ENCODE measurements around the gene MYL2.

The MYL2 gene

DNA sequence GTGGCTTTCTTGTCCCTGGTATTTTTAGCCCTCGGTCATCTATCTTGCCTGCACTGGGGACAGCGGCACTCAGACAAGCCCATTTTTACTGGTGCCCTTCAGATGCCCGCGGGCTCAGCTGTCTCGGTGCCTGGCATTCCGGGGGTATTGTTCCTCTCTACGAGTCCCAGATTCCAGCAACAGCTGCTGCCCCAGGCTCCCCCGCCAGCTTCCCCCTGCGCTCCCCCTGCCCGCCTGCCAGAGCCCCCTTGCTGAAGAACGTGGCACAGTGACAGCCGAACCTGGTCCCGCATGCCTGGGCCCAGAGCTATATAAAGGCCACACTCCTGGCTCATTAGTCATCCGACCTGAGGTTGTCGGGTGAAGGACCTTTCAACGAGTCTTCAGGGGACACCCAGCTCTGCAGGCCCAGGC, 10.9 kb upstream of the MYL2 start:
- Histone ChIP-seq H3K36me3 (ENCODE audit: control insufficient read depth in 5 of 5, insufficient read depth in 5 of 5, low read length in 5 of 5) (no peaks in the 10 kb centered on the region), H3K9ac (ENCODE audit: low read length in 5 of 5) (no peak overlapping the region), H3K27ac (ENCODE audit: low read depth, low read length) (no peak overlapping the region), H3K9me3 (ENCODE audit: control insufficient read depth in 5 of 5, low read length in 5 of 5) (no peaks in the 10 kb centered on the region), H3K4me3 (ENCODE audit: low read depth in 1 of 5, low read length in 5 of 5) (no peak overlapping the region), H3K4me1 (ENCODE audit: control insufficient read depth in 5 of 5, insufficient read depth in 5 of 5, low read length in 5 of 5) (peaks cover 0 to 2% (median 0%) of the 10 kb centered on the region in 5 donors), H3K27me3 (ENCODE audit: control insufficient read depth in 5 of 5, insufficient read depth in 4 of 5, low read length in 5 of 5) (peaks cover 9 to 19% (median 13%) of the 10 kb centered on the region in 5 donors)

DNA sequence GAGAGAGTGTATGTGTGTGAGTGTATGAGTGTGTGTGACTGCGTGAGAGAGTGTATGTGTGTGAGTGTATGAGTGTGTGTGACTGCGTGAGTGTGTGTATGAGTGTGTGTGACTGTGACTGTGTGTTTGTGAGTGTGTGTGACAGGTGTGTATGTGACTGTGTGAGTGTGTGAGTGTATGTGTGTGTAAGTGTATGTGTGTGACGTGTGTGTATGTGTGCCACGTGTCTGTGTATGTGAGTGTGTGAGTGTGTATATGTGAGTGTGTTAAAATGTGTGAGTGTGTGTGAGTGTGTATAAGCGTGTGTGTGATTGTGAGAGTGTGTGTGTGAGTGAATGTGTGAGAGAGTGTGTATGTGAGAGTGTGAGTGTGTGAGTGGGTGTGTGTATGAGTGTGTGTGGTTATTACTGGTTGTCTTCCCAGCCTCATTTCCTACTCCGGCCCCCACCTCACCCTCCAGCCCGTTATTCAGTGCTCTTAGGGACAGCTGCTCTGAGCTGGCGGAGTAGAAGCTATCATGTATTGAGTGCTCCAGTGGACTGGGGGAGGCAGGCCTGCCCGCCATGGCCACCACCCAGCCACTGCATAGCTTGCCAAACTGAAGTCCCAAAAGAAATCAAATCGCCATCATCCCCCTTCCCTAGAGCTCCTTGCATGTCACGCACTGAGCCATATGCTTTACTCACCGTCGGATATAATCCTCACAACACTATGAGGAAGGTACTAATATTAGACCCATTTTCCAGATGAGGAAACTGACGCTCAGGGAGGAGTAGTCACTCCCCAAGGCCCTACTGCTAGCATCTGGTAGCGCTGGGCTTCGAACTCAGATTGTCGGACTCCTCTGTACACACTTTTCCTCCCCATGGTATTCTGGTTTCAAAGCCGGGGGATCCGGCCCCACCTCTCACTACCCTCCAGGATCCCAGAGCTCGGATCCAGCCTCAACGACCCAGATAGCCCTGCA, 10.3 kb upstream of the MYL2 start:
- H3K27ac ChIP-seq (ENCODE audit: low read depth, low read length), result no peak overlapping the region
- no peak overlapping the region for H3K9ac ChIP-seq (ENCODE audit: low read length in 5 of 5)
- peaks cover 8 to 19% (median 12%) of the 10 kb centered on the region in 5 donors for H3K27me3 ChIP-seq (ENCODE audit: control insufficient read depth in 5 of 5, insufficient read depth in 4 of 5, low read length in 5 of 5)
- H3K9me3 ChIP-seq (ENCODE audit: control insufficient read depth in 5 of 5, low read length in 5 of 5), result no peaks in the 10 kb centered on the region
- no peak overlapping the region for H3K4me3 ChIP-seq (ENCODE audit: low read depth in 1 of 5, low read length in 5 of 5)
- H3K36me3 ChIP-seq (ENCODE audit: control insufficient read depth in 5 of 5, insufficient read depth in 5 of 5, low read length in 5 of 5), result no peaks in the 10 kb centered on the region
- peaks cover 0 to 2% (median 0%) of the 10 kb centered on the region in 5 donors for H3K4me1 ChIP-seq (ENCODE audit: control insufficient read depth in 5 of 5, insufficient read depth in 5 of 5, low read length in 5 of 5)

DNA sequence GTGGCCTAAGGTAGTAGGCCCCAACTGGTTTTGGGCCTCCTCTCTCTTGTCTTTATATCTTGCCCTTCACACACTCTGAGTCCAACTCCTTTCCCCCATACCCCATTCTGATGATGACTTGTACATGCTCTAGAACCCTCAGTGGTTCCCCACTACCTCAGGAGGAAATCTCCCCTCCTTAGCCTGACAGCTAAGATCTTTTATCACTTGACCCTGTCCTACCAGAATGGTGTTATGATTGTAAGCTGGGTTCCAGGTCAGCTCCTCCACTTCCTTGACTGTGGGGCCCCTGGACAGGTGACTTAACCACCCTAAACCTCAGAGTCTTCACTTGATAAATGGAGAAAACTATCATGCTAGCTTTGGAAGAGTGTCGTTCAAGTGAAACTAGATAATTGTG, 9.4 kb upstream of the MYL2 start:
- H3K9me3 ChIP-seq (ENCODE audit: control insufficient read depth in 5 of 5, low read length in 5 of 5), result no peaks in the 10 kb centered on the region
- H3K36me3 ChIP-seq (ENCODE audit: control insufficient read depth in 5 of 5, insufficient read depth in 5 of 5, low read length in 5 of 5), result no peaks in the 10 kb centered on the region
- no peak overlapping the region for H3K4me3 ChIP-seq (ENCODE audit: low read depth in 1 of 5, low read length in 5 of 5)
- no peak overlapping the region for H3K27ac ChIP-seq (ENCODE audit: low read depth, low read length)
- H3K9ac ChIP-seq (ENCODE audit: low read length in 5 of 5), result no peak overlapping the region
- H3K4me1 ChIP-seq (ENCODE audit: control insufficient read depth in 5 of 5, insufficient read depth in 5 of 5, low read length in 5 of 5), result peaks cover 0 to 2% (median 0%) of the 10 kb centered on the region in 5 donors
- H3K27me3 ChIP-seq (ENCODE audit: control insufficient read depth in 5 of 5, insufficient read depth in 4 of 5, low read length in 5 of 5), result peaks cover 6 to 19% (median 10%) of the 10 kb centered on the region in 5 donors

DNA sequence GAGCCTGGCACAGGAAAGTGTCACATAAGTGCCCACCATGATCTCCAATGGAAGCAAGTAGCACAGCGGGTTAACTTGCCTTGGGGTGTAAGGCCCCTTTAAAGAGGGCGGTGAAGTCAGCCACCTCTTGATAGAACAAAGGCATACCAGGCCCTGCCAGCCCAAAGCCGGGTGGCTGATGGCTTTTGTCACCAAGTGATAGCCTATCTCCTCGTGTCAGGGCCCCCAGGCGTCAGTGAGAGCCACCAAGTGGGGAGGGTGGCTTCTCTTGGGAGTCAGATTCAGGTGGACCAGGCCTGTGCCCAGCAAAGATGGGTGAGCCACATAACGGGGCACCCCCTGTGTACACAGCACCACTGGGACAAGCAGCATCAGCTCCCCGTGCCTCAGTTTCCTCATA, 8.3 kb upstream of the MYL2 start:
- H3K27ac ChIP-seq (ENCODE audit: low read depth, low read length), result no peak overlapping the region

DNA sequence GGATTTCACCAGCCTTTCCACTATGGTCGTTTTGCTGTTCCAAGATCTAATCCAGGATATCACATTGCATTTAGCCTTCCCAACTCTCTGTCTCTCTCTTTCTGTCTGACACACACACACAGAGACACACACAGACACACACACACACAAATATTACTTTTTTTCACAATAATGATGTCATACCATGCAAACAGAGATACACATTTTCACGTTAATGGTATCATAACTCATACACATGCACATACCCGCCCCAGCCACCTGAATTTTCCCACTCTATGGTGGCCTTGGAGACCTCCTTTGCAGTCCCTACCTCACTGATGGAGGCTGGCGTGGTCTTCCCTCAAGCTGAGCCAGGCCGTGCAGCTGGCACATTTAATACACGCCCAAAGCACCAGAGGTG, 7.2 kb upstream of the MYL2 start:
- H3K36me3 ChIP-seq (ENCODE audit: control insufficient read depth in 5 of 5, insufficient read depth in 5 of 5, low read length in 5 of 5), result no peaks in the 10 kb centered on the region
- no peak overlapping the region for H3K4me3 ChIP-seq (ENCODE audit: low read depth in 1 of 5, low read length in 5 of 5)
- no peak overlapping the region for H3K27ac ChIP-seq (ENCODE audit: low read depth, low read length)
- peaks cover 6 to 17% (median 9%) of the 10 kb centered on the region in 5 donors for H3K27me3 ChIP-seq (ENCODE audit: control insufficient read depth in 5 of 5, insufficient read depth in 4 of 5, low read length in 5 of 5)
- H3K4me1 ChIP-seq (ENCODE audit: control insufficient read depth in 5 of 5, insufficient read depth in 5 of 5, low read length in 5 of 5), result peaks cover 0 to 2% (median 0%) of the 10 kb centered on the region in 5 donors
- H3K9ac ChIP-seq (ENCODE audit: low read length in 5 of 5), result no peak overlapping the region
- no peaks in the 10 kb centered on the region for H3K9me3 ChIP-seq (ENCODE audit: control insufficient read depth in 5 of 5, low read length in 5 of 5)

More for the DNA sequence above, 8.3 kb upstream of the MYL2 start:
- H3K4me1 ChIP-seq (ENCODE audit: control insufficient read depth in 5 of 5, insufficient read depth in 5 of 5, low read length in 5 of 5), result peaks cover 0 to 2% (median 0%) of the 10 kb centered on the region in 5 donors
- H3K36me3 ChIP-seq (ENCODE audit: control insufficient read depth in 5 of 5, insufficient read depth in 5 of 5, low read length in 5 of 5), result no peaks in the 10 kb centered on the region
- no peak overlapping the region for H3K9ac ChIP-seq (ENCODE audit: low read length in 5 of 5)
- no peak overlapping the region for H3K4me3 ChIP-seq (ENCODE audit: low read depth in 1 of 5, low read length in 5 of 5)
- H3K27me3 ChIP-seq (ENCODE audit: control insufficient read depth in 5 of 5, insufficient read depth in 4 of 5, low read length in 5 of 5), result peaks cover 6 to 16% (median 10%) of the 10 kb centered on the region in 5 donors
- no peaks in the 10 kb centered on the region for H3K9me3 ChIP-seq (ENCODE audit: control insufficient read depth in 5 of 5, low read length in 5 of 5)

DNA sequence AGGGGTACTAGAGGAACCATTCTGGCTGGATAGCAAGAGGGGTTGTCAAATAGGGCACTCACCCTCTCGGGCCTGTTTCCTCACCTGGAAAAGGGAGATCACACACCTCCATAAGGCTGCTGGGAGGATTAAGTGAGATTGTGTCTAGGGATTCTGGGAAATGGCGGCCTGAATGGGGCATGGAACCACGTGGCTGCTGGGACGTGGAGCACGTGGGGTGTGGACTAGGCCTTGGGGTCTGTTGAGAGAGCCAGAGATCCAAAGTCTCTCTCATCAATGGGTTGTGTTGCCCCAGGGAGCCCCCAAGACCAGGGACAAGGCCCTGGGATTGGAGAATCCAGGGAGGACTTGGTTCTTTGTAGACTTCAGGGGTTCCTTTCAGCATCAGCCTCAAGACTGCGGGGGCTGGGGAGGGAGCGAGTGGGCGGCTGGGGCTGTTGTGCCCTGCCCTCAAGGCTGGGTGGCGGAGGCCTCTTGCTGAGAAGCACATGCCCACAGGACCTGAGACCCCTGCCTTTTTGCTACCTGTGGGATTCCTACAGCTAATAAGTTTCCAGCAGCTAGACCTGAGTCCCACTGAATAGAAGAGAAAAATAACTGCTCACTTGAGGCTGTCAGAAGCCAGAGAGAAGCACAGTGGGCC, 3.4 kb upstream of the MYL2 start:
- H3K4me3 ChIP-seq (ENCODE audit: low read depth in 1 of 5, low read length in 5 of 5), result no peak overlapping the region
- no peaks in the 10 kb centered on the region for H3K9me3 ChIP-seq (ENCODE audit: control insufficient read depth in 5 of 5, low read length in 5 of 5)
- peaks cover 0 to 2% (median 0%) of the 10 kb centered on the region in 5 donors for H3K4me1 ChIP-seq (ENCODE audit: control insufficient read depth in 5 of 5, insufficient read depth in 5 of 5, low read length in 5 of 5)
- H3K27ac ChIP-seq (ENCODE audit: low read depth, low read length), result no peak overlapping the region
- peaks cover 3 to 16% (median 8%) of the 10 kb centered on the region in 5 donors for H3K27me3 ChIP-seq (ENCODE audit: control insufficient read depth in 5 of 5, insufficient read depth in 4 of 5, low read length in 5 of 5)
- H3K36me3 ChIP-seq (ENCODE audit: control insufficient read depth in 5 of 5, insufficient read depth in 5 of 5, low read length in 5 of 5), result no peaks in the 10 kb centered on the region
- H3K9ac ChIP-seq (ENCODE audit: low read length in 5 of 5), result no peak overlapping the region

DNA sequence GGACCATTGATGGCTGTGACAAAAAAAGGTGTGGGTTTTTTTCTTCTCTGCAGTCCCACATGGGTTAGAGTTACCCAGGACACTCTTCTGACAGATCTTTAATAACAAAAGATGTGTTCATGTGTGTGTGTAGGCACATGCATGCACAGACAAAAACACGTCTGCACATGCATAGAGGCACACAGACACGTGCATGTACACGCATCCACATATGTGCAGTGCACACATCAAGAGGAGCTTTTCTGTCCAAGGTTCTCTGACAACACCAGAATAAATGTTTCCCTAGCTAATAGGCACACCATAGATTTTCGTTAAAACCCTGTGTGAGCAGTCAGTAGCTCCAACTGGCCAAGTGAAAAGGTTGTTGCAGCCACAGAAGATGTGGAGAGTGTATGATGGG, 2.8 kb upstream of the MYL2 start:
- no peak overlapping the region for H3K27ac ChIP-seq (ENCODE audit: low read depth, low read length)
- peaks cover 3 to 16% (median 8%) of the 10 kb centered on the region in 5 donors for H3K27me3 ChIP-seq (ENCODE audit: control insufficient read depth in 5 of 5, insufficient read depth in 4 of 5, low read length in 5 of 5)
- H3K4me3 ChIP-seq (ENCODE audit: low read depth in 1 of 5, low read length in 5 of 5), result no peak overlapping the region
- no peaks in the 10 kb centered on the region for H3K9me3 ChIP-seq (ENCODE audit: control insufficient read depth in 5 of 5, low read length in 5 of 5)
- H3K36me3 ChIP-seq (ENCODE audit: control insufficient read depth in 5 of 5, insufficient read depth in 5 of 5, low read length in 5 of 5), result no peaks in the 10 kb centered on the region
- peaks cover 0 to under 1% (median 0%) of the 10 kb centered on the region in 5 donors for H3K4me1 ChIP-seq (ENCODE audit: control insufficient read depth in 5 of 5, insufficient read depth in 5 of 5, low read length in 5 of 5)
- no peak overlapping the region for H3K9ac ChIP-seq (ENCODE audit: low read length in 5 of 5)

DNA sequence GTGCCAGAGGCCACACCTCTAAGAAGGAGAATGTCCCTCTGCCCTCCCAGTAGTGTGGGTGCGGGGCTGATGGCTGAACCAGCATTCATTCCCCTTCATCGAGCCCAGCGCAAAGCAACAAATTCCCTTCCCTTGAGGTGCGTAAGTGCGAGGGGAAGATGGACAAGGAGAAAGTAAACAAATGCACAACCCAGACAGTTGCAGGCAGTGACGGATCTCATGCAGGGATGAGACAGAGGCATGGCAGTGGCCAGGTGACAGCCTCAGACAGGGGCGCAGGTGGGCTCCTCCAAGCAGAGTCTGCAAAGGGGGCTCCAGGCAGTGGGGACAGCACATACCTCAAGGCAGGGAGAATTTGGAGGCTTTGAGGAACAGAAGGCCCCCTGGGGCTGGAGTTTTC, 2.3 kb upstream of the MYL2 start:
- H3K4me3 ChIP-seq (ENCODE audit: low read depth in 1 of 5, low read length in 5 of 5), result no peak overlapping the region
- H3K9ac ChIP-seq (ENCODE audit: low read length in 5 of 5), result no peak overlapping the region
- H3K4me1 ChIP-seq (ENCODE audit: control insufficient read depth in 5 of 5, insufficient read depth in 5 of 5, low read length in 5 of 5), result no peaks in the 10 kb centered on the region

DNA sequence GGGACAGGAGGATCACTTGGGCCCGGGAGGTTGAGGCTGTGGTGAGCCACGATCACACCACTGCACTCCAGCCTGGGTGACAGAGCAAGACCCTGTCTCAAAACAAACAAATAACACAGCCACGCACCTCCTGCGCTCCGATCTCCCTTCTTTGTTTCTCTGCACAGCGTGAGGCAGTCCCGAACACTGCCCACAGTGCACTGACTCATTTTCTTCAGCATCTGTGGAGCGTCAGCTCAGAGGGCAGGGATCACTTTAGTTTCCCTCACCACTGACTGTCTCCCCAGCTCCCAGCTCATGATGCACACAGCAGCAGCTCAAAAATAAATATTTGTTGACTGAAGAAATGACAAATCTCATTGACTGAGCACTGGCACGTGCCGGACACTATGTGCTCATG, 883 bp upstream of the MYL2 start:
- H3K9ac ChIP-seq (ENCODE audit: low read length in 5 of 5), result no peak overlapping the region
- H3K27ac ChIP-seq (ENCODE audit: low read depth, low read length), result no peak overlapping the region
- no peaks in the 10 kb centered on the region for H3K9me3 ChIP-seq (ENCODE audit: control insufficient read depth in 5 of 5, low read length in 5 of 5)
- no peaks in the 10 kb centered on the region for H3K36me3 ChIP-seq (ENCODE audit: control insufficient read depth in 5 of 5, insufficient read depth in 5 of 5, low read length in 5 of 5)
- H3K27me3 ChIP-seq (ENCODE audit: control insufficient read depth in 5 of 5, insufficient read depth in 4 of 5, low read length in 5 of 5), result peaks cover 3 to 16% (median 8%) of the 10 kb centered on the region in 5 donors
- no peaks in the 10 kb centered on the region for H3K4me1 ChIP-seq (ENCODE audit: control insufficient read depth in 5 of 5, insufficient read depth in 5 of 5, low read length in 5 of 5)
- no peak overlapping the region for H3K4me3 ChIP-seq (ENCODE audit: low read depth in 1 of 5, low read length in 5 of 5)

More for the DNA sequence above, 2.3 kb upstream of the MYL2 start:
- Histone ChIP-seq H3K9me3 (ENCODE audit: control insufficient read depth in 5 of 5, low read length in 5 of 5) (no peaks in the 10 kb centered on the region), H3K27me3 (ENCODE audit: control insufficient read depth in 5 of 5, insufficient read depth in 4 of 5, low read length in 5 of 5) (peaks cover 3 to 16% (median 8%) of the 10 kb centered on the region in 5 donors), H3K36me3 (ENCODE audit: control insufficient read depth in 5 of 5, insufficient read depth in 5 of 5, low read length in 5 of 5) (no peaks in the 10 kb centered on the region), H3K27ac (ENCODE audit: low read depth, low read length) (no peak overlapping the region)

DNA sequence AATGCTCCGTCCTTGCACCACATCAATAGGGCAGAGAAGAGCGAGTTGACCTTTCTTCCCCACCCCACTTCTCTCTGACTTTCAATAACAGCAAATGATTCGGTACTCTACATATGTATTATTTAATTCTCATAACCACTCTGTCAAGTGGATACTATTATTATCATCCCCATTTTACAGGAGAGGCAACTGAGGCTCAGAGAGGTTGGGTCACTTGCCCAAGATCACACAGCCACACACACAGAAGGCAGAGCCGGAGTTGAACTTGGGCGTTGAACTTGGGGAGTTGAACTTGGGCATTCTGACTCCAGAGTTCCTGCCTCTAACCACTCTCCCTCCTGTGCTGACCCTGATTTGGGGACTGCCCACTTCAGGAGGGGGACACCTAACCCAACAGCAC, 659 bp downstream of the MYL2 start:
- H3K27me3 ChIP-seq (ENCODE audit: control insufficient read depth in 5 of 5, insufficient read depth in 4 of 5, low read length in 5 of 5), result peaks cover 3 to 16% (median 6%) of the 10 kb centered on the region in 5 donors
- no peak overlapping the region for H3K4me3 ChIP-seq (ENCODE audit: low read depth in 1 of 5, low read length in 5 of 5)

More for the DNA sequence above, 659 bp downstream of the MYL2 start:
- Histone ChIP-seq H3K36me3 (ENCODE audit: control insufficient read depth in 5 of 5, insufficient read depth in 5 of 5, low read length in 5 of 5) (no peaks in the 10 kb centered on the region), H3K9ac (ENCODE audit: low read length in 5 of 5) (no peak overlapping the region), H3K9me3 (ENCODE audit: control insufficient read depth in 5 of 5, low read length in 5 of 5) (no peaks in the 10 kb centered on the region), H3K4me1 (ENCODE audit: control insufficient read depth in 5 of 5, insufficient read depth in 5 of 5, low read length in 5 of 5) (no peaks in the 10 kb centered on the region), H3K27ac (ENCODE audit: low read depth, low read length) (no peak overlapping the region)
